Measurements from ENCODE around the gene ZSCAN5A. TPM values are rescaled to one million over a fixed set of nuclear protein-coding genes. Genes with fewer than 3 reads are reported as not detected.

ZSCAN5A gene
- total and polyA plus RNA-seq, 9 of the 15 experiments (the other 6 are each of a cell fraction or from before 2014, with no cell fraction given): 5.8 to 15.3 (median 11.8) TPM

DNA sequence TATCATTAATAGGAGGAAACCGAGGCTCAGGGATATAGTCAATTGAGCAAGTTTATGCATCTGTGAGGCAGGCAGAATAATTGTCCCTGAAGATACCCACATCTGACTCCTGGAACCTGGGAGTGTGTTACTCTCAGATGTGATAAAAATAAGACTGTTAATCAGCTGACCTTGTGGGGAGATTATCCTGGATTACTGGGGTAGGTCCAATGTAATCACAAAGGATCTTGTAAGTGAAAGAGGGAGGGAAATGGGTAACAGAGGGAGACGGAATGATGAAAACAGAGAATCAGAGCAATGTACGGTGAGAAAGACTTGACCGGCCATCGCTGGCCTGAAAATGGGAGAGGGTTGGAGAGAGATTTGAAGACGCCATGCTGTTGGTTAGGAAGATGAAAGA lies 45.3 kb downstream of the ZSCAN5A start:
- POLR2A ChIA-PET: interaction anchor here (0.7 kb wide), 1 partner anchor 9 kb away, joined by 3 read pairs; no protein-coding TSS in a partner anchor
- Histone ChIP-seq H3K9me3 (replicated peaks; ENCODE audit: control insufficient read depth, insufficient read depth, low read depth, low read length) (no peaks in the 10 kb centered on the region), H2AFZ (ENCODE audit: low read depth, low read length) (no peak overlapping the region), H3K27ac (ENCODE audit: extremely low read depth, low read depth, low read length) (no peak overlapping the region), H3K27me3 (ENCODE audit: control insufficient read depth in 2 of 2, insufficient read depth in 2 of 2, low read length in 2 of 2) (no peaks in the 10 kb centered on the region), H3K4me1 (replicated peaks in 1 of 2; ENCODE audit: control insufficient read depth in 2 of 2, insufficient read depth in 2 of 2, low read length in 2 of 2) (peaks cover 0 to under 1% of the 10 kb centered on the region in 2 experiments; a peak in 2 of 5 replicates), H3K4me2 (ENCODE audit: insufficient read depth, low read length) (no peak overlapping the region), H3K4me3 (no peak overlapping the region), H3K9ac (ENCODE audit: insufficient read depth in 1 of 2, low read depth in 2 of 2, low read length in 2 of 2) (no peak overlapping the region), H3K36me3 (ENCODE audit: control insufficient read depth, insufficient read depth, low read length) (no peaks in the 10 kb centered on the region), H4K20me1 (replicated peaks; ENCODE audit: control insufficient read depth, insufficient read depth, low read length) (no peaks in the 10 kb centered on the region), H3K79me2 (ENCODE audit: control insufficient read depth, insufficient read depth, low read length) (no peaks in the 10 kb centered on the region), H3K9me1 (ENCODE audit: control insufficient read depth, insufficient read depth, low read length) (no peaks in the 10 kb centered on the region)
- no TSS peak for BruUV-seq (replicated peaks)
- intact Hi-C loops (cut with micrococcal nuclease): no loop called here
- CTCF ChIA-PET (ENCODE audit: low intra/inter-chr PET ratio): interaction anchor here (0.6 kb wide), 1 partner anchor 10 kb away, joined by 4 read pairs; no protein-coding TSS in a partner anchor
- TF ChIP-seq RAD21 (CRISPR knock-in tag; conservative IDR thresholded peaks at IDR 0.05 in 1 of 2, IDR thresholded peaks at IDR 0.05 in 1 of 2) (no peak), GATAD2A (IDR thresholded peaks at IDR 0.05) (no peak), CHD2 (IDR thresholded peaks at IDR 0.05; ENCODE audit: low read depth, low read length) (no peak), FOXJ2 (tag; IDR thresholded peaks at IDR 0.05) (no peak), PCBP1 (IDR thresholded peaks at IDR 0.05; ENCODE audit: low read depth, low read length, poor library complexity, severe bottlenecking) (no peak), ZNF764 (CRISPR knock-in tag; IDR thresholded peaks at IDR 0.05; ENCODE audit: low read depth) (no peak), SETDB1 (IDR thresholded peaks at IDR 0.05; ENCODE audit: low read length) (no peak), SRSF7 (optimal IDR thresholded peaks at IDR 0.05; ENCODE audit: low read depth, low read length) (no peak), NEUROD1 (IDR thresholded peaks at IDR 0.05; ENCODE audit: borderline replicate concordance, low read depth, low read length, partially characterized antibody) (no peak), LCOR (CRISPR knock-in tag; IDR thresholded peaks at IDR 0.05) (no peak)
- TF ChIP-seq, protein P1, sequence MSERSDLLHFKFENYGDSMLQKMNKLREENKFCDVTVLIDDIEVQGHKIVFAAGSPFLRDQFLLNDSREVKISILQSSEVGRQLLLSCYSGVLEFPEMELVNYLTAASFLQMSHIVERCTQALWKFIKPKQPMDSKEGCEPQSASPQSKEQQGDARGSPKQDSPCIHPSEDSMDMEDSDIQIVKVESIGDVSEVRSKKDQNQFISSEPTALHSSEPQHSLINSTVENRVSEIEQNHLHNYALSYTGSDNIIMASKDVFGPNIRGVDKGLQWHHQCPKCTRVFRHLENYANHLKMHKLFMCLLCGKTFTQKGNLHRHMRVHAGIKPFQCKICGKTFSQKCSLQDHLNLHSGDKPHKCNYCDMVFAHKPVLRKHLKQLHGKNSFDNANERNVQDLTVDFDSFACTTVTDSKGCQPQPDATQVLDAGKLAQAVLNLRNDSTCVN (CRISPR knock-in tag; IDR thresholded peaks at IDR 0.05): no peak
- ATAC-seq (no peak), DNase-seq (ENCODE audit: extremely low read depth in 1 of 4, low spot score in 3 of 4) (no peak), FAIRE-seq (no peak)
- in situ Hi-C loops (cut with MboI): no loop called here
- WGBS (ENCODE audit: insufficient coverage, low coverage, missing lambda C conversion rate): 86% methylated on average over 6 of the region's 6 CpGs

All from K562 (cell line).